Measurements from ENCODE around the gene MT1F. TPM values are rescaled to one million over a fixed set of nuclear protein-coding genes. Genes with fewer than 3 reads are reported as not detected.
A peak's percentile ranks its signal among the peaks of the same experiment; 100 is the strongest.
"Not testable (repeated sequence)": the region's sequence is repeated elsewhere in the genome, so short reads cannot be mapped to it uniquely, and the experiment has no call there.

MT1F gene
- total RNA-seq, 2 donors from 2014 or later: 3.1 to 3.9 TPM

- TF ChIP-seq CTCF (IDR thresholded peaks at IDR 0.05): no peak
- Histone ChIP-seq H3K9me3 (no peaks in the 10 kb centered on the region), H3K4me1 (ENCODE audit: control insufficient read depth in 1 of 2, low read depth in 2 of 2) (peaks cover 14 to 16% of the 10 kb centered on the region in 2 donors), H3K4me3 (peak overlapping the region; percentile 73), H3K27me3 (replicated peaks; ENCODE audit: insufficient read depth) (no peaks in the 10 kb centered on the region), H3K27ac (no peak overlapping the region), H3K36me3 (no peaks in the 10 kb centered on the region)
- ATAC-seq (ENCODE audit: insufficient number of reproducible peaks, low FRiP score, low read depth) (no peak), DNase-seq (ENCODE audit: low spot score) (no peak)
Observed at GRCh38 chr16:56658327-56658875, 642 bp downstream of the MT1F start.

- Histone ChIP-seq H3K4me1 (ENCODE audit: control insufficient read depth in 1 of 2, low read depth in 2 of 2) (peaks cover 10 to 18% of the 10 kb centered on the region in 2 donors), H3K4me3 (peak overlapping the region; percentile 21), H3K9me3 (no peaks in the 10 kb centered on the region), H3K27ac (no peak overlapping the region), H3K36me3 (no peaks in the 10 kb centered on the region), H3K27me3 (replicated peaks; ENCODE audit: insufficient read depth) (no peaks in the 10 kb centered on the region)
- ATAC-seq (ENCODE audit: insufficient number of reproducible peaks, low FRiP score, low read depth) (no peak), DNase-seq (ENCODE audit: low spot score) (no peak)
- TF ChIP-seq CTCF (IDR thresholded peaks at IDR 0.05): no peak
Observed at GRCh38 chr16:56662357-56663354, 4.9 kb downstream of the MT1F start.

GRCh38 chr16:56664506-56664905 lies 6.7 kb downstream of the MT1F start:
- ATAC-seq (ENCODE audit: insufficient number of reproducible peaks, low FRiP score, low read depth): no peak
- Histone ChIP-seq H3K4me1 (ENCODE audit: control insufficient read depth in 1 of 2, low read depth in 2 of 2) (peaks cover 6 to 18% of the 10 kb centered on the region in 2 donors), H3K36me3 (no peaks in the 10 kb centered on the region), H3K27me3 (replicated peaks; ENCODE audit: insufficient read depth) (peaks cover 8% of the 10 kb centered on the region), H3K9me3 (no peaks in the 10 kb centered on the region), H3K4me3 (no peak overlapping the region), H3K27ac (no peak overlapping the region)
- no peak for DNase-seq (ENCODE audit: low spot score)
- TF ChIP-seq CTCF (IDR thresholded peaks at IDR 0.05): no peak

- ATAC-seq (ENCODE audit: insufficient number of reproducible peaks, low FRiP score, low read depth); DNase-seq (ENCODE audit: low spot score); H3K4me3 ChIP-seq; H3K27ac ChIP-seq; H3K9me3 ChIP-seq; H3K36me3 ChIP-seq: not testable (repeated sequence)
- Histone ChIP-seq H3K4me1 (ENCODE audit: control insufficient read depth in 1 of 2, low read depth in 2 of 2) (peaks cover 6 to 22% of the 10 kb centered on the region in 2 donors), H3K27me3 (replicated peaks; ENCODE audit: insufficient read depth) (peaks cover 13% of the 10 kb centered on the region)
Observed at GRCh38 chr16:56665286-56666261, 7.8 kb downstream of the MT1F start.
